BLaER1 treated with 17β-estradiol and CSF1 and Interleukin-3, amounts not matched to agents 10 nM and 100 nM (cell line): ENCODE results near the gene CDK12.

Experiments used
- H3K27ac ChIP-seq, 11 experiments: shearing (Covaris generic); formaldehyde crosslinking; 2 replicates each; pipeline ENCODE4 v1.8.1; 2022
- H3K27me3 ChIP-seq, 11 experiments: shearing (Covaris generic); formaldehyde crosslinking; 2 replicates each; pipeline ENCODE4 v1.8.1; 2022
- H3K36me3 ChIP-seq, 11 experiments: shearing (Covaris generic); formaldehyde crosslinking; 2 replicates each; pipeline ENCODE4 v1.8.1; 2022
- H3K4me1 ChIP-seq, 10 experiments: shearing (Covaris generic); formaldehyde crosslinking; 2 replicates each; pipeline ENCODE4 v1.8.1; 2022
- H3K4me2 ChIP-seq, 11 experiments: shearing (Covaris generic); formaldehyde crosslinking; 2 replicates each; pipeline ENCODE4 v1.8.1; 2022
- H3K4me3 ChIP-seq, 10 experiments: shearing (Covaris generic); formaldehyde crosslinking; 2 replicates each; pipeline ENCODE4 v1.8.1; 2022
- H3K9ac ChIP-seq, 11 experiments: shearing (Covaris generic); formaldehyde crosslinking; 2 replicates each; pipeline ENCODE4 v1.8.1; 2022
- H3K9me3 ChIP-seq, 11 experiments: shearing (Covaris generic); formaldehyde crosslinking; replicated peaks in 1 of 11; 2 replicates each; pipeline ENCODE4 v1.8.1; 2022
- H4K20me1 ChIP-seq, 11 experiments: shearing (Covaris generic); formaldehyde crosslinking; 2 replicates each; pipeline ENCODE4 v1.8.1; 2022
- Cebpa-rat ChIP-seq, 11 experiments: shearing (Covaris generic); IDR thresholded peaks; 2 replicates each; pipeline ENCODE4 v1.8.1; 2022

CDK12 gene

GRCh38 chr17:39578272-39578671, 117.0 kb downstream of the CDK12 start:
- peaks cover 4 to 26% (median 21%) of the 10 kb centered on the region in 10 experiments; a peak in 17 of 20 replicates for H3K4me1 ChIP-seq
- no peaks in the 10 kb centered on the region for H3K9me3 ChIP-seq
- peaks cover 0 to 2% (median 0%) of the 10 kb centered on the region in 11 experiments; a peak in 1 of 22 replicates for H4K20me1 ChIP-seq
- no peak overlapping the region for H3K4me2 ChIP-seq
- no peak for TF ChIP-seq Cebpa-rat (IDR thresholded peaks at IDR 0.05)
- H3K27ac ChIP-seq: no peak overlapping the region
- no peaks in the 10 kb centered on the region for H3K36me3 ChIP-seq
- no peak overlapping the region for H3K9ac ChIP-seq
- H3K4me3 ChIP-seq: no peak overlapping the region
- no peaks in the 10 kb centered on the region; a peak in 1 of 22 replicates for H3K27me3 ChIP-seq

DNA sequence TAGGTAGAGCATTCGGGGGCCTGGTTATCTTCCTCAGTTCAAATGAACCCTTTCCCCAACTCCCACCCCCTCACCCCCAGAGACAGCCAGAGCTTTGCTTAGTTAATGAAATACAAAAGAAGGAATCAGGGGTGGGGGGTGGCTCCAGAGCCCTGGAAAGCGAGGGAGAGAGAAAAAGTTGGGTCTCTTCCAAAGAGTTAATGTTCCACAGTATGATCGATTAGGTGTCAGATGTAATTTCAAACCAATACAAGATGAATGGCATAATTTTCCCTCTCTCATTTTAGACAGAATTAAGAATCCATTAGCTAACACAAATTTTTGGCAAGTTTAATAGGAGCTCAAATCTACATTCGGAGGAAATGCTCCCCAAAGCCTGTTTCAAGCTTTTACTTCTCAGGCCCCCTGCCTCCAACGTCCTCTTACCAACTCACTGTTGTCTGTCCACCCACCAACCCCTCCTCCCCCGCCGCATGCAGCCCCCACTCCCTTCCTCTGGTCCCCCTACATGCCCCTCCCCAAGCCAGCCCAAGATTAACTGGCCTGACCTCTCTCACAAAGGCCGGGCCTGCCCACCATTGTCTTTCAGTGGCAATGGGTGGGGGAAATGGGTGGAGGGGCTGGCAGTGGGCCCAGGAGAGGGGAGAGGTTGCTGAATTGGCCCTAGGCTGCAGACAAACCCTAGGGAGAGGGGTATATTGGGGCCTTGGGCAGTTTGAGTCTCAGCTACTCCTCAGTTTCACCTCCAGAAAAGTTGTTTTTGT, 118.2 kb downstream of the CDK12 start:
- Histone ChIP-seq H3K27ac (no peak overlapping the region), H3K4me2 (no peak overlapping the region), H3K27me3 (no peaks in the 10 kb centered on the region; a peak in 1 of 22 replicates), H4K20me1 (peaks cover 0 to 2% (median 0%) of the 10 kb centered on the region in 11 experiments; a peak in 1 of 22 replicates), H3K9me3 (no peaks in the 10 kb centered on the region), H3K4me1 (peaks cover 0 to 16% (median 13%) of the 10 kb centered on the region in 10 experiments; a peak in 16 of 20 replicates), H3K9ac (no peak overlapping the region), H3K4me3 (no peak overlapping the region), H3K36me3 (no peaks in the 10 kb centered on the region)
- no peak for TF ChIP-seq Cebpa-rat (IDR thresholded peaks at IDR 0.05)

GRCh38 chr17:39580082-39580468, 118.8 kb downstream of the CDK12 start:
- H3K27ac ChIP-seq: no peak overlapping the region
- peaks cover 0 to 16% (median 13%) of the 10 kb centered on the region in 10 experiments; a peak in 16 of 20 replicates for H3K4me1 ChIP-seq
- no peak overlapping the region for H3K4me3 ChIP-seq
- H3K9me3 ChIP-seq: no peaks in the 10 kb centered on the region
- H3K27me3 ChIP-seq: no peaks in the 10 kb centered on the region; a peak in 1 of 22 replicates
- no peak overlapping the region for H3K9ac ChIP-seq
- no peak overlapping the region for H3K4me2 ChIP-seq
- no peak for TF ChIP-seq Cebpa-rat (IDR thresholded peaks at IDR 0.05)
- no peaks in the 10 kb centered on the region for H3K36me3 ChIP-seq
- H4K20me1 ChIP-seq: peaks cover 0 to 2% (median 0%) of the 10 kb centered on the region in 11 experiments; a peak in 1 of 22 replicates

DNA sequence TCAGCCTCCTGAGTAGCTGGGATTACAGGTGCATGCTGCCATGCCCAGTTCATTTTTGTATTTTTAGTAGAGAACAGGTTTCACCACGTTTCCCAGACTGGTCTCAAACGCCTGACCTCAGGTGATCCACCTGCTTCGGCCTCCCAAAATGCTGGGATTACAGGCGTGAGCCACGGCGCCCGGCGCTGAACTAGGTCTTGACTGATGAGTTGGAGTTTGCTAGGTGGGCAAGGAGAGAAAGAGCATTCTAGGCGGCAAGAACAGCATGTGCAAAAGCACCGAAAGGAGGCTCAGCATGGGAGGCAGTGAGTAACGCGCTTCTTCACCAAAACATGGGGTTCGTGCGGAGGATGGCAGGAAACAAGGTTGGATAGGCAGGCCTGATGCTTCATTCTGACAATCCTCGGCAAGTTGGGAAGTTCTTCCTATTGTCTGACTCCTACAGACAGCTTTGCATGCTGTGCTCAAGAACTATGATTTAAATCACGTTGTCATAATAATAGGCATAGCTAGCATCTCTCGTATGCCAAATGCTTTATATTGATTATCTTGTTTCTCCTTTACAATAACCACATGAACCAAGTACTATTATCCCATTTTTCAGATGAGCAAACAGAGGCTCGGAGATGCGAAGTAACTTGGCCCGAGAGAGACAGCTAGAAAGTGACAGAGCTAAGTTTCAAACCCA, 119.9 kb downstream of the CDK12 start:
- Histone ChIP-seq H3K27me3 (no peaks in the 10 kb centered on the region; a peak in 1 of 22 replicates), H4K20me1 (peaks cover 0 to 2% (median 0%) of the 10 kb centered on the region in 11 experiments; a peak in 1 of 22 replicates), H3K4me1 (peaks cover 0 to 10% (median 6%) of the 10 kb centered on the region in 10 experiments; a peak in 16 of 20 replicates), H3K27ac (no peak overlapping the region), H3K4me2 (no peak overlapping the region), H3K9me3 (no peaks in the 10 kb centered on the region), H3K36me3 (no peaks in the 10 kb centered on the region), H3K9ac (no peak overlapping the region), H3K4me3 (no peak overlapping the region)
- no peak for TF ChIP-seq Cebpa-rat (IDR thresholded peaks at IDR 0.05)

GRCh38 chr17:39581759-39582085, 120.4 kb downstream of the CDK12 start:
- H3K9ac ChIP-seq: no peak overlapping the region
- H3K9me3 ChIP-seq: no peaks in the 10 kb centered on the region
- TF ChIP-seq Cebpa-rat (IDR thresholded peaks at IDR 0.05): no peak
- H3K27me3 ChIP-seq: no peaks in the 10 kb centered on the region; a peak in 1 of 22 replicates
- no peak overlapping the region for H3K4me3 ChIP-seq
- H3K4me2 ChIP-seq: no peak overlapping the region
- H3K36me3 ChIP-seq: no peaks in the 10 kb centered on the region
- no peak overlapping the region for H3K27ac ChIP-seq
- peaks cover 0 to 4% (median 2%) of the 10 kb centered on the region in 10 experiments; a peak in 8 of 20 replicates for H3K4me1 ChIP-seq
- 0 out of 22 replicates have a peak, but pooled peaks cover 0 to 2% (median 0%) of the 10 kb centered on the region in 11 experiments for H4K20me1 ChIP-seq

GRCh38 chr17:39582658-39583057, 121.4 kb downstream of the CDK12 start:
- Histone ChIP-seq H3K9me3 (no peaks in the 10 kb centered on the region), H3K4me2 (no peak overlapping the region), H3K27me3 (no peaks in the 10 kb centered on the region; a peak in 1 of 22 replicates), H4K20me1 (peaks cover 0 to 2% (median 0%) of the 10 kb centered on the region in 11 experiments; a peak in 1 of 22 replicates), H3K9ac (no peak overlapping the region), H3K36me3 (no peaks in the 10 kb centered on the region), H3K4me1 (no peaks in the 10 kb centered on the region), H3K4me3 (no peak overlapping the region), H3K27ac (no peak overlapping the region)
- TF ChIP-seq Cebpa-rat (IDR thresholded peaks at IDR 0.05): no peak
